Osteoblast (primary cell): ENCODE data around the gene ANO2. TPM values are rescaled to one million over a fixed set of nuclear protein-coding genes. Genes with fewer than 3 reads are reported as not detected.

Experiments used
- DNase-seq: peaks from one replicate; pipeline ENCODE4 v3.0.0; 2011; ENCODE audit warnings: low spot score, mixed read lengths; ENCODE audit not compliant: insufficient read length; ENCODE audit errors: missing footprints
- H2AFZ ChIP-seq: 2 replicates; pipeline ENCODE4 v1.6.0; 2011; ENCODE audit warnings: mild to moderate bottlenecking, low read length
- H3K27ac ChIP-seq: 2 replicates; pipeline ENCODE4 v1.5.1; 2011; ENCODE audit warnings: mild to moderate bottlenecking, low read depth, low read length, moderate library complexity
- H3K27me3 ChIP-seq: 2 replicates; pipeline ENCODE4 v1.6.0; 2012; ENCODE audit warnings: mild to moderate bottlenecking, control low read depth, inconsistent platforms, low read length, moderate library complexity; ENCODE audit not compliant: insufficient read depth
- H3K36me3 ChIP-seq: 2 replicates; pipeline ENCODE4 v1.5.1; 2011; ENCODE audit warnings: mild to moderate bottlenecking, low read length, control low read depth, moderate library complexity; ENCODE audit not compliant: insufficient read depth
- H3K4me1 ChIP-seq: 2 replicates; pipeline ENCODE4 v1.5.1; 2011; ENCODE audit warnings: mild to moderate bottlenecking, low read length, control low read depth, moderate library complexity; ENCODE audit not compliant: insufficient read depth
- H3K4me2 ChIP-seq: 2 replicates; pipeline ENCODE4 v1.6.0; 2011; ENCODE audit warnings: mild to moderate bottlenecking, low read length; ENCODE audit not compliant: insufficient read depth
- H3K4me3 ChIP-seq: fragments of 200-600 bp; sonication (generic); 3 replicates; pipeline ENCODE4 v1.5.1; 2012; ENCODE audit warnings: mild to moderate bottlenecking, low read length, inconsistent platforms; ENCODE audit not compliant: insufficient read depth
- H3K79me2 ChIP-seq: 2 replicates; pipeline ENCODE4 v1.6.0; 2012; ENCODE audit warnings: mild to moderate bottlenecking, low read length, control low read depth, inconsistent platforms; ENCODE audit not compliant: insufficient read depth
- H3K9me3 ChIP-seq: 2 replicates; pipeline ENCODE4 v1.5.1; 2011; ENCODE audit warnings: low read depth, low read length, control low read depth
- H4K20me1 ChIP-seq: 2 replicates; pipeline ENCODE4 v1.6.0; 2012; ENCODE audit warnings: mild to moderate bottlenecking, low read length, control low read depth; ENCODE audit not compliant: insufficient read depth
- total RNA-seq: library from RNA; depleted of rRNA; stranded (reverse); fragments of >200 nt; gene quantifications from 2 replicates; pipeline ENCODE4 v1.2.3, GENCODE V29; 2012
- TF ChIP-seq, protein P1 (sequence below): IDR thresholded peaks from 2 replicates; pipeline ENCODE4 v1.5.1; 2011; ENCODE audit warnings: mild to moderate bottlenecking, low read depth, low read length, moderate library complexity; ENCODE audit errors: extremely low read depth

Gene ANO2
- total RNA-seq, 1 donor, result under 0.01 TPM

DNA sequence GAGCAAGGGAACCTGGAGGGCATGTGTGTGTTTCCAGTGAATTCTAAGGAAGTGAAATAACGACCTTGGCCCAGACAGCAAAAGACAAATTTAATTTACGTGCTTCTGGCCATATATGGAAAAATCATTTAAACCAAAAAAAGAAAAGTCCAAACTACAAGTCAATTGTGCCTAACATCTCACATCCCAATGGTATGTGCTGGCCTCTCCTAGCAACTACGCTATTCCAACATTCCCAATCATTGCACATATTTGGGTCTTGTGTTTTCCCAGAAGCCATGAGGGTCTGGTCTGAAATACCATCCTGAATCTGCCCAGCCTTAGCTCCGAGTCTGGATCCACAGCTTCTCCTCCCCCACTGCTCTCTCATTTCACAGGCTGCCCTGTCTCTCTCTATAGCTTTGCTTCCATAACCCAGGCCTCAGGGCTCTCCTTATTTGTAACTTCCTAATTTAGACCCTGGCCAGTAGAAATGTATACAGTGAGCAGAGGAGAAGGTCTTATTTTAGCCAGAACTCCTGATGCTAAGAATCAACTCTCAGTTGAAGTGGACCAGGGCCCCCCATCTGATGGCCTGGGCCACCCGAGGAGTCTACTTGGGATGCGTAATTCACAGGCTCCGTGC lies 224.6 kb downstream of the ANO2 start:
- Histone ChIP-seq H3K4me1 (no peaks in the 10 kb centered on the region), H3K27me3 (no peaks in the 10 kb centered on the region), H3K27ac (no peak overlapping the region), H3K4me2 (no peak overlapping the region), H3K36me3 (no peaks in the 10 kb centered on the region), H3K9me3 (no peaks in the 10 kb centered on the region), H3K4me3 (no peak overlapping the region), H4K20me1 (no peaks in the 10 kb centered on the region), H2AFZ (no peak overlapping the region), H3K79me2 (no peaks in the 10 kb centered on the region)
- TF ChIP-seq, protein P1, sequence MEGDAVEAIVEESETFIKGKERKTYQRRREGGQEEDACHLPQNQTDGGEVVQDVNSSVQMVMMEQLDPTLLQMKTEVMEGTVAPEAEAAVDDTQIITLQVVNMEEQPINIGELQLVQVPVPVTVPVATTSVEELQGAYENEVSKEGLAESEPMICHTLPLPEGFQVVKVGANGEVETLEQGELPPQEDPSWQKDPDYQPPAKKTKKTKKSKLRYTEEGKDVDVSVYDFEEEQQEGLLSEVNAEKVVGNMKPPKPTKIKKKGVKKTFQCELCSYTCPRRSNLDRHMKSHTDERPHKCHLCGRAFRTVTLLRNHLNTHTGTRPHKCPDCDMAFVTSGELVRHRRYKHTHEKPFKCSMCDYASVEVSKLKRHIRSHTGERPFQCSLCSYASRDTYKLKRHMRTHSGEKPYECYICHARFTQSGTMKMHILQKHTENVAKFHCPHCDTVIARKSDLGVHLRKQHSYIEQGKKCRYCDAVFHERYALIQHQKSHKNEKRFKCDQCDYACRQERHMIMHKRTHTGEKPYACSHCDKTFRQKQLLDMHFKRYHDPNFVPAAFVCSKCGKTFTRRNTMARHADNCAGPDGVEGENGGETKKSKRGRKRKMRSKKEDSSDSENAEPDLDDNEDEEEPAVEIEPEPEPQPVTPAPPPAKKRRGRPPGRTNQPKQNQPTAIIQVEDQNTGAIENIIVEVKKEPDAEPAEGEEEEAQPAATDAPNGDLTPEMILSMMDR, result no peak
- no peak for DNase-seq

DNA sequence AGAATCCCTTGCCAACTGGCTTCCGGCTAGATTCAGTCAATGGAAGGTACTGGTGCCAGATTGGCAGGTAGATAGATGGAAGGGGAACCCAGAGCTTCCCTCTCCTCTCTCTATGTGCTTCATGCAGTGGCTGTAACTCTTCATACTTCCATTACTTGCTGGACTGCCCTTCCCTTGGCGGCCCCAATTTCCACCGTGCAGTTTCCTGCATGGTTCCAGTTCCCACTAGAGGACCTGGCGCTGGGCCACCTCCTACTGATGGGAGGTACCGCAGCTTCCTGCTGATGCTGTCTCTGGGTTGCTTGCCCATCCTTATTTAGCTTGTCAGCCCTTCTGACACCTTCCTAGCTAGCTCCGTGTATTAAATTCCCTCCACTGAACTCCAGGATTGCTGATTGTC lies 226.4 kb downstream of the ANO2 start:
- no peaks in the 10 kb centered on the region for H4K20me1 ChIP-seq
- no peak overlapping the region for H3K4me3 ChIP-seq
- no peak overlapping the region for H3K27ac ChIP-seq
- H3K4me1 ChIP-seq, result no peaks in the 10 kb centered on the region
- no peaks in the 10 kb centered on the region for H3K27me3 ChIP-seq
- no peaks in the 10 kb centered on the region for H3K36me3 ChIP-seq
- no peaks in the 10 kb centered on the region for H3K9me3 ChIP-seq
- DNase-seq, result no peak
- no peaks in the 10 kb centered on the region for H3K79me2 ChIP-seq
- no peak overlapping the region for H2AFZ ChIP-seq
- TF ChIP-seq, protein P1, result no peak
- H3K4me2 ChIP-seq, result no peak overlapping the region

DNA sequence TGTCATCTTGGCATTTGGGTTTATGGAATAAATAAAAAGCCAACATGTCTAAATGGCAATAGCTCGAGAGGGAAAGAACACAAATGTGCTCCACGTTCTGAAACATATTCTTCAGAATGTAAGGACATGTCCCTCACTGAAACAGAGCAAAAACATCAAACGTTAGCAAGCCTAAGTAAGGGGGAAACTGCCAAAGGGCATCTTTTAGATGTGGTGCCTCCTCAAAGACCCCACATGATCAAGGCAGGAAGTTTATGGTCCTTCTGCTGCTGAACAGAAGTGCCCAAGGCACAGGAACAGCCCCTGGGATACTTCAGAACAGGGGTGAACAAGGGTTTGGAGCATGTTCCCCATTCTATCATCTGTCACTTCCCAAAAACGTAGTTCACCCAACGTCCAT lies 227.0 kb downstream of the ANO2 start:
- no peaks in the 10 kb centered on the region for H3K9me3 ChIP-seq

DNA sequence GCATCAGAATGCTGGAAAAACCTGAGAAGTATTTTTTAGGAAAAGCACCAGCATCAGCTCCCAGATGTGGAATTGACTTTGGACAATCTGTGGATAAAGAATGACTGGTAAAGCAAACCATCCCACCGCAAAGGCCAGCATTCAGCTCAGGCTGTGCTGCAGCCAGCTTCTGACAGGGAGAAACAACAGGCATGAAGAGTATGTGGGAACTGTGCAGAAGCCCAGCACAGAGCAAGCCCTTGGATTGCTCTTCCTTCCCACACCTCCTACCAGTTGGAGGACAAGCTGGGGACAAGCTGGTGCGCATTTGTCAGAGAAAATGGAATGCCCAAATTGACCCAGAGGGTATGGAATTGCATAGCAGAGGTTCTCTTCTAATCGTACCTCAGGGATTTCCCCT lies 228.1 kb downstream of the ANO2 start:
- Histone ChIP-seq H4K20me1 (no peaks in the 10 kb centered on the region), H3K9me3 (no peaks in the 10 kb centered on the region), H3K79me2 (no peaks in the 10 kb centered on the region), H3K27me3 (no peaks in the 10 kb centered on the region), H3K4me1 (no peaks in the 10 kb centered on the region), H3K4me3 (no peak overlapping the region), H2AFZ (no peak overlapping the region), H3K36me3 (no peaks in the 10 kb centered on the region), H3K27ac (no peak overlapping the region), H3K4me2 (no peak overlapping the region)
- no peak for DNase-seq
- TF ChIP-seq, protein P1, result no peak

More for the DNA sequence above, 227.0 kb downstream of the ANO2 start:
- DNase-seq, result no peak
- no peak overlapping the region for H2AFZ ChIP-seq
- no peak overlapping the region for H3K27ac ChIP-seq
- no peaks in the 10 kb centered on the region for H3K27me3 ChIP-seq
- H3K36me3 ChIP-seq, result no peaks in the 10 kb centered on the region
- TF ChIP-seq, protein P1, result no peak
- no peak overlapping the region for H3K4me3 ChIP-seq
- no peaks in the 10 kb centered on the region for H3K4me1 ChIP-seq
- H3K4me2 ChIP-seq, result no peak overlapping the region
- no peaks in the 10 kb centered on the region for H3K79me2 ChIP-seq
- no peaks in the 10 kb centered on the region for H4K20me1 ChIP-seq
